Transverse colon (tissue), 4 donors: ENCODE results near the gene LONP2.

ENCODE experiments used
- CTCF ChIP-seq, 5 experiments: fragments of 200-600 bp in 3 of 5; fragments of 450-650 bp in 2 of 5; sonication (generic) in 3 of 5; IDR thresholded peaks; 1 replicate in 2 of 5; 2 replicates in 3 of 5; pipeline ENCODE4 v1.5.1; 2016 to 2017; ENCODE audit warnings: antibody characterized with exemption in 5 of 5, inconsistent platforms in 3 of 5, mild to moderate bottlenecking in 2 of 5, moderate library complexity in 1 of 5
- POLR2A ChIP-seq: fragments of 450-650 bp; IDR thresholded peaks from one replicate; pipeline ENCODE4 v1.6.1; 2016; ENCODE audit warnings: antibody characterized with exemption, mild to moderate bottlenecking, moderate library complexity
- POLR2AphosphoS5 ChIP-seq, 3 donors: sonication (generic); formaldehyde crosslinking; IDR thresholded peaks; one replicate each; pipeline ENCODE4 v1.6.1; 2016; ENCODE audit warnings: antibody characterized with exemption in 3 of 3

GRCh38 chr16:48250520-48251278 lies 6.6 kb downstream of the LONP2 start:
- TF ChIP-seq POLR2AphosphoS5 (IDR thresholded peaks at IDR 0.05) (no peak), CTCF (IDR thresholded peaks at IDR 0.05) (no peak), POLR2A (no peak)
